Psoas muscle (tissue), 8 donors: Measurements from ENCODE around the gene OSM. TPM values are rescaled to one million over a fixed set of nuclear protein-coding genes. Genes with fewer than 3 reads are reported as not detected.

ENCODE experiments used
- ATAC-seq, 4 donors: fragments of 200-7000 bp; cut with Tn5 transposase; one replicate each; pipeline ENCODE4 v1.9.1; 2020; ENCODE audit warnings: moderate library complexity in 3 of 4, mild to moderate bottlenecking in 2 of 4
- DNase-seq, 2 donors: peaks; one replicate each; pipeline ENCODE4 v3.0.0-alpha.2; 2020
- H3K27ac ChIP-seq: fragments of 200-600 bp; one replicate; pipeline ENCODE4 v1.8.0; 2022
- H3K27me3 ChIP-seq, 3 donors: fragments of 200-600 bp in 1 of 3; one replicate each; pipeline versions ENCODE4 v1.6.1 to v1.8.0; 2013 to 2022; ENCODE audit warnings: low read length in 2 of 3, mild to moderate bottlenecking in 2 of 3, moderate library complexity in 1 of 3; ENCODE audit not compliant: insufficient read depth in 3 of 3
- H3K36me3 ChIP-seq, 2 donors: fragments of 200-600 bp in 1 of 2; one replicate each; pipeline versions ENCODE4 v1.6.1 to v1.8.0; 2013 to 2022; ENCODE audit warnings: low read depth in 1 of 2, mild to moderate bottlenecking in 1 of 2, moderate library complexity in 1 of 2; ENCODE audit not compliant: insufficient read depth in 1 of 2
- H3K4me1 ChIP-seq: fragments of 200-600 bp; one replicate; pipeline ENCODE4 v1.8.0; 2022
- H3K4me3 ChIP-seq: fragments of 200-600 bp; one replicate; pipeline ENCODE4 v1.8.0; 2022; ENCODE audit warnings: mild to moderate bottlenecking
- H3K9me3 ChIP-seq: fragments of 200-600 bp; one replicate; pipeline ENCODE4 v1.8.0; 2022
- CTCF ChIP-seq: fragments of 200-600 bp; IDR thresholded peaks from one replicate; pipeline ENCODE4 v1.8.0; 2022; ENCODE audit warnings: antibody characterized with exemption
- WGBS, 3 donors: extraction: QIAGEN DNeasy Blood & Tissue Kit; methylation state at CpG; one replicate each; pipeline versions ENCODE4 v1.1.6 to v1.1.7; 2013; 5-methylcytosine and 5-hydroxymethylcytosine counted together
- intact Hi-C, 2 donors: fragments of 100-400 bp; cut with DNase I; formaldehyde crosslinking; loops; one replicate each; pipeline versions ENCODE4 v1.11.0 to v1.14.2; 2022
- polyA plus RNA-seq, 3 donors: library from polyadenylated mRNA; stranded (reverse); fragments of 200-250 nt; gene quantifications; one replicate each; pipeline ENCODE4 v1.2.3, GENCODE V29; 2013
- total RNA-seq, 4 donors: library from RNA; stranded (reverse); fragmentation: NEBNext Ultra II Directional in 2 of 4; extraction: Animal tissue kit (Norgen Biotek cat#: 25700) in 2 of 4; gene quantifications; one replicate each; pipeline versions ENCODE4 v1.2.1 to v1.2.4, GENCODE V29; 2021 to 2023
- donor health status: healthy with polysubstance abuse.
- donor health status: DM: no; HTN: no; CAD: no; lungs with moderate emphysema.
- donor health status: Bipolar disorder and iron deficiency.
- donor health status: healthy.
- donor health status: DM: yes; HTN: yes; CAD: no.
- donor health status: DM: no; HTN: no; CAD: no.
- donor health status: DM: no; HTN: no; CAD: no.
- donor health status: DM: yes; HTN: yes; CAD: no.

The OSM gene
- total and polyA plus RNA-seq, 7 donors = 0.08 to 0.39 (median 0.23) TPM; not detected in 3

DNA sequence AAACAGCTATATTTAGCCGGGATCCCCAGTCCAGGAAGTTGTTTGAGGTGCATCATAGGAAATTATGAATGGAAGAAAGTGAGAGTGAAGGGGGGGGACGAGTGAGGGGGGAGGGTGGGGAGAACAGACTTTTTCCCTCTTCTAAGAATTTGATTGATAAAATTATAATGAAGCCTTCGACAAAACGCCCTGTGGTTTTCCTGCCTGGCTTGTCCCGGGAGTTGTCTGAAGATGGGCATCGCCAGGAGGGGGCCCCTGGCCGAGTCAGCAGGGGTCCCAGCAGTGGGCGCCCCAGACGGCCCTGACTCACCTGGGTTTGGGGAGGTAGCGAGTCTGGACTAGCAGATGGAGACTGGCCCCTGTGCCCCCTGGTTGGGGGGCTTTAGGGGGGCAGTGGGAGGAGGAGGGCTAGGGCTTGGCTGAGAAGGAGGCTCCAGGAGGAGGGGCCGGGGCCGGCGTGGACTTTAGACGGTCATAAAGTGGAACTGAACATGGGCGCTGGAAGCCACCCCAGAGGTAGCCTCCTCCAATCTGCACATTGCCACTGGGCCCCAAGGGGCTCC is 19.8 kb downstream of the OSM start:
- Histone ChIP-seq H3K4me3 (peak overlapping the region; percentile 61), H3K27ac (no peak overlapping the region), H3K36me3 (no peaks in the 10 kb centered on the region), H3K4me1 (peaks cover 4% of the 10 kb centered on the region), H3K27me3 (peaks cover 0 to 51% (median 18%) of the 10 kb centered on the region in 3 donors), H3K9me3 (no peaks in the 10 kb centered on the region)
- ATAC-seq (no peak), DNase-seq (no peak)
- intact Hi-C loops = no loop called here
- no peak for TF ChIP-seq CTCF
- 33 to 37% (median 33%) methylated on average over 15 of the region's 15 CpGs for WGBS, 3 donors

- ATAC-seq (peak in 2 of 4 donors; percentile 15 to 58), DNase-seq (no peak)
- Histone ChIP-seq H3K36me3 (no peaks in the 10 kb centered on the region), H3K4me1 (peaks cover 4% of the 10 kb centered on the region), H3K4me3 (peak within 1 kb of the TSS; percentile 61), H3K9me3 (no peaks in the 10 kb centered on the region), H3K27me3 (peaks cover 0 to 51% (median 18%) of the 10 kb centered on the region in 3 donors), H3K27ac (no peak within 1 kb of the TSS)
- whole genome bisulfite sequencing, 3 donors = 1 to 4% (median 2%) methylated on average over 42 to 64 of the region's 64 CpGs
- intact Hi-C loops = no loop called here
- no peak for TF ChIP-seq CTCF
Measured at GRCh38 chr22:30245985-30246813, 20.5 kb downstream of the OSM start, which contains the start of gene LIF. Gene LIF (minus strand): TSS chr22:30246759. CDS start chr22:30246695, 64 bp downstream.

DNA sequence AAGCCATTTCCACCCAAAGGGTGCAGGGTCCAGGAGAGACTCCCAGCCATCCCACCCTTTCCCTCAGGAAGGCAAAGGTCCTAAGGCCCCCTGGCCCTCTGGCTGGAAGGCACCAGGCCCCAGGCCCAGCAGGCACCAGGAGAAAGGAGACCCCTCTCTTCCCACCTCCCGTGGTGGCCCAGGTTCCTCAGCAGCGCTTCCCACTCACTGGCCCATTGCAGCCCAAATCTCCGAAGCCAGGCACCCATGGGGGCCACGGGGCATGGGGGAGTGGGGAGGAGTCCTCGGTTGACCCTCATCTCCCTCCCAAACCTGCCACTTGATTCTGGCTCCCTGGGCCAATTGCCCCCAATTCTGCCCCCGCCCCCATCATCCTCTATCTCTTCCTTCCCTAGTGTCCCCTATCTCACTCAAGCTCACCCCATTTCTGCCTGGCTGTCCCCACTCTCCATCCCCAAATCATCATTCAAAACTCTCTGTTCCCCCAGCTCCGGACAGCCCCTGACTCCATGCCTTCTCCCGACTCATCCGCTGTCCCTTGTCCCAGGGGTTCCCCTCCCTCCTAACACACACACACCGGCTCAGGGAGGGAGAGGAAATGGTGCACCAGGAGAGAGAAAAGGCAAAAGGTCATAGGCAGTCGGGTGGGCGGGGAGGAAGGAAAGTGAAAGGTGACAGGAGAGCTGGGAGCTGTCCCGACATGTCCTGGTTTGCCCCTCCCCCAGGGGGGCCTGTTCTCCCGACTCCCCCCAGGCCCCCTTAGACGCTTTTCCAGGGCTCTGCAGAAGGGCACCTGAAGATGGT is 21.3 kb downstream of the OSM start:
- H3K4me1 ChIP-seq = peaks cover 4% of the 10 kb centered on the region
- no peak for ATAC-seq
- peak overlapping the region; percentile 61 for H3K4me3 ChIP-seq
- no peak overlapping the region for H3K27ac ChIP-seq
- H3K36me3 ChIP-seq = no peaks in the 10 kb centered on the region
- peaks cover 0 to 51% (median 18%) of the 10 kb centered on the region in 3 donors for H3K27me3 ChIP-seq
- intact Hi-C loops = no loop called here
- no peak for DNase-seq
- TF ChIP-seq CTCF = no peak
- 59 to 60% (median 60%) methylated on average over 13 to 15 of the region's 15 CpGs for WGBS, 3 donors
- no peaks in the 10 kb centered on the region for H3K9me3 ChIP-seq

DNA sequence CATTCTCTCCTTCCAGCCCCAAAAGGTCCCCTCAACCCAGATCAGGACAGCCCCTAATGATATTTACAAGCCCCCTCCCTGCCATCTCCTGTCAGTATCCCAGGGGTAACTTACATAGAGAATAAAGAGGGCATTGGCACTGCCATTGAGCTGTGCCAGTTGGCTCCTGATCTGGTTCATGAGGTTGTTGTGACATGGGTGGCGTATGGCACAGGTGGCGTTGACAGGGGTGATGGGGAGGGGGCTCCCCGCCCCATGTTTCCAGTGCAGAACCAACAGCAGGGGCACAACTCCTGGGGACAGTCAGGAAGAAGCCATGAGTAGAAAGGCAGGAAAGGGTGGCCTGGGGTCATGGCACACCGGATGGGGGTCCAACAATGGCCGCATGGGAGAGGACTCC is 22.0 kb downstream of the OSM start:
- no peak overlapping the region for H3K27ac ChIP-seq
- no peaks in the 10 kb centered on the region for H3K36me3 ChIP-seq
- H3K9me3 ChIP-seq = no peaks in the 10 kb centered on the region
- peaks cover 4% of the 10 kb centered on the region for H3K4me1 ChIP-seq
- intact Hi-C loops = no loop called here
- ATAC-seq (no peak), DNase-seq (no peak)
- no peak for TF ChIP-seq CTCF
- H3K4me3 ChIP-seq = no peak overlapping the region
- WGBS, 3 donors = 87 to 94% (median 88%) methylated on average over 5 of the region's 5 CpGs
- H3K27me3 ChIP-seq = peaks cover 0 to 51% (median 18%) of the 10 kb centered on the region in 3 donors
